ENCODE results near the gene ETFA. TPM values are rescaled to one million over a fixed set of nuclear protein-coding genes. Genes with fewer than 3 reads are reported as not detected.
A peak's percentile ranks its signal among the peaks of the same experiment; 100 is the strongest.

ETFA gene
- total and polyA plus RNA-seq, 2 of the 8 experiments (the other 6 are each of a cell fraction or from before 2014, with no cell fraction given) = 60.9 to 90.0 TPM

DNA sequence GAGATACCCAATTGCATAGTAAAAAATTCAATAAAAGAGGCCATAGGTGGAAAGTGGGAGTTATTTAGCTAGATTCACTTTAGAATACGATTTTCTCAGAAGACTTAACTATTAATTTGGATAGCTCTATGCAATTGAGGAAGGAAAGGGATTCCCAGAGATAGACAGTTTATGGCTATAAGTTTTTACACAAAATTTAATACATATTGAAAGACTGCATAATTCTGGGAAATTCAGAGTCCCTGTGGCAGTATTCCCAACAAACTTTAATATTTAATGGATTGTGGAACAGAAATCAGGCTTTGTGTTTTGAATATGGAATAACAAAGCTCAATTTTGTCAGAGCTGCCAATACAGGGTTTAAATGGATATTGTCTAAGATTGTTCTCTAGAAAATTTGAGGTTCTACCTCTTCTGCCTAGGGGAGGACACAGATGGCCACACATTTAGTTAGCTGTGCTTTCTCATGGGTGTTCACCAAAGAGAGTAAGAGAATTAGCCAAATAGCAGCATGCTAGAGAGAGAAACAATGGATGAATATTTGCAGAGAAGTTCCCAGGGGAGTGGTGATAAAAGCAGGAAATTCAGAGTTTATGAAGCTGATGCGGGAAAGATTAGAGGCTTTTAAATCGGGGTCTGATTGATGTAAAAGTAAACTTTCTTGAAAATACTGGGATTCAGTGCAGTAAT is 33.8 kb upstream of the ETFA start:
- Histone ChIP-seq H3K23me2 (ENCODE audit: low read depth, low read length) (peaks cover 13% of the 10 kb centered on the region; the same call in 1 of the 2 replicates), H2AFZ (ENCODE audit: low read length) (no peak overlapping the region), H2BK5ac (ENCODE audit: low read depth, low read length) (no peak overlapping the region), H3K4me3 (ENCODE audit: extremely low read depth in 1 of 4, insufficient read depth in 2 of 4, low read depth in 3 of 4, low read length in 4 of 4) (peak overlapping the region in 1 of 4 experiments; percentile 62; a peak in 2 of 8 replicates), H3K27me3 (replicated peaks in 1 of 4; ENCODE audit: control insufficient read depth in 3 of 4, extremely low read depth in 1 of 4, insufficient read depth in 3 of 4, low read length in 3 of 4) (peaks cover 75 to 97% (median 85%) of the 10 kb centered on the region in 4 experiments), H3K4me1 (replicated peaks in 1 of 4; ENCODE audit: control insufficient read depth in 3 of 4, insufficient read depth in 4 of 4, low read length in 3 of 4) (peaks cover 0 to 21% (median 14%) of the 10 kb centered on the region in 4 experiments; a peak in 6 of 7 replicates), H3K36me3 (ENCODE audit: control insufficient read depth in 2 of 4, insufficient read depth in 4 of 4, low read length in 3 of 4) (peaks cover 0 to 16% (median 0%) of the 10 kb centered on the region in 4 experiments; a peak in 1 of 8 replicates), H4K8ac (ENCODE audit: extremely low read depth, insufficient read depth, low read length) (no peak overlapping the region), H3K56ac (replicated peaks; ENCODE audit: insufficient read length, low read depth, low read length) (no peak overlapping the region), H2AK5ac (ENCODE audit: low read depth, low read length) (no peak overlapping the region), H4K5ac (ENCODE audit: insufficient read length, low read depth, low read length) (no peak overlapping the region), H4K91ac (replicated peaks; ENCODE audit: insufficient read length, low read length) (no peak overlapping the region), H3K4ac (replicated peaks; ENCODE audit: insufficient read length, low read depth, low read length) (no peak overlapping the region), H2BK15ac (ENCODE audit: low read length) (no peak overlapping the region), H3K79me2 (ENCODE audit: control insufficient read depth in 1 of 2, insufficient read depth in 2 of 2, low read length in 2 of 2) (no peaks in the 10 kb centered on the region), H3K4me2 (ENCODE audit: insufficient read depth in 1 of 2, low read depth in 2 of 2, low read length in 2 of 2) (peak overlapping the region; percentile 77 to 84), H2BK120ac (replicated peaks; ENCODE audit: low read depth, low read length) (no peak overlapping the region), H2BK12ac (ENCODE audit: low read depth, low read length) (no peak overlapping the region), H4K20me1 (replicated peaks in 1 of 2; ENCODE audit: control insufficient read depth in 1 of 2, insufficient read depth in 2 of 2, low read length in 2 of 2) (peaks cover 5 to 16% of the 10 kb centered on the region in 2 experiments), H2BK20ac (ENCODE audit: low read length) (no peak overlapping the region), H3K23ac (ENCODE audit: insufficient read length) (no peak overlapping the region), H3K14ac (ENCODE audit: insufficient read length) (no peak overlapping the region), H3K79me1 (ENCODE audit: low read depth, low read length) (no peaks in the 10 kb centered on the region), H3K18ac (ENCODE audit: extremely low read depth, low read length) (no peak overlapping the region), H3K9me3 (ENCODE audit: insufficient read depth in 2 of 2, low read depth in 1 of 2, low read length in 1 of 2) (peaks cover 0 to 10% of the 10 kb centered on the region in 2 experiments; a peak in 1 of 4 replicates), H3K9ac (replicated peaks in 1 of 4; ENCODE audit: extremely low read depth in 1 of 4, low read depth in 3 of 4, low read length in 3 of 4) (no peak overlapping the region), H3K27ac (ENCODE audit: low read depth, low read length) (no peak overlapping the region)
- TF ChIP-seq POU5F1 (IDR thresholded peaks at IDR 0.05; ENCODE audit: low read depth, low read length) (no peak), ASH2L (IDR thresholded peaks at IDR 0.05; ENCODE audit: low read length) (no peak), CBX8 (IDR thresholded peaks at IDR 0.05; ENCODE audit: borderline replicate concordance, low read depth, low read length) (peak; percentile 74; the same call in 1 of the 2 replicates)
- no peak for DNase-seq (ENCODE audit: low read depth in 1 of 2, low spot score in 2 of 2)
- no peak for FAIRE-seq
- ChIA-PET CTCF (ENCODE audit: partially characterized antibody) (interaction anchor here (0.5 to 3.6 kb wide), 5 partner anchors 9 to 378 kb away, joined by 3 to 22 read pairs (median 3); no protein-coding TSS in a partner anchor), POLR2A (ENCODE audit: partially characterized antibody) (interaction anchor here (1.2 to 5.0 kb wide), 3 partner anchors 8 to 586 kb away, joined by 5 to 55 read pairs (median 6); partner anchors contain the start of genes ISL2 and RCN2)
- 3% methylated on average over 3 of the region's 3 CpGs; no CpG with 5 or more reads in 1 of the 2 experiments for WGBS, 2 experiments (ENCODE audit: extremely low coverage in 1 of 2, insufficient coverage in 1 of 2, insufficient read length in 1 of 2, insufficient replicate concordance in 2 of 2, low coverage in 1 of 2, low lambda C conversion rate in 2 of 2, missing lambda C conversion rate in 1 of 2)

Measured in H1 (cell line).